Keratinocyte (primary cell): Measurements from ENCODE around the gene THTPA. TPM values are rescaled to one million over a fixed set of nuclear protein-coding genes. Genes with fewer than 3 reads are reported as not detected.

Experiments used
- DNase-seq: peaks from one replicate; pipeline ENCODE4 v3.0.0-alpha.2; 2011; ENCODE audit warnings: low read depth, missing footprints, low spot score
- FAIRE-seq: peaks from 2 replicates; lab custom pipeline; 2011; peaks lifted over from hg19 to GRCh38; lab: Jason Lieb, UNC
- H2AFZ ChIP-seq: 2 replicates; pipeline ENCODE4 v1.6.0; 2012; ENCODE audit warnings: low read length, control low read depth, inconsistent platforms; ENCODE audit not compliant: control insufficient read depth
- H3K27ac ChIP-seq: 2 replicates; pipeline ENCODE4 v1.5.1; 2011; ENCODE audit warnings: low read length; ENCODE audit not compliant: control insufficient read depth, insufficient read depth
- H3K27me3 ChIP-seq: 3 replicates; pipeline ENCODE4 v1.6.0; 2011; ENCODE audit warnings: low read length; ENCODE audit not compliant: control insufficient read depth, insufficient read depth; ENCODE audit errors: extremely low read depth
- H3K36me3 ChIP-seq, 2 experiments: 2 replicates in 1 of 2; 3 replicates in 1 of 2; pipeline ENCODE4 v1.5.1; 2011; ENCODE audit warnings: low read length in 2 of 2, mild to moderate bottlenecking in 1 of 2; ENCODE audit not compliant: control insufficient read depth in 2 of 2, insufficient read depth in 2 of 2; ENCODE audit errors: extremely low read depth in 1 of 2
- H3K4me1 ChIP-seq: 3 replicates; pipeline ENCODE4 v1.5.1; 2011; ENCODE audit warnings: low read length; ENCODE audit not compliant: control insufficient read depth, insufficient read depth; ENCODE audit errors: extremely low read depth
- H3K4me2 ChIP-seq: 3 replicates; pipeline ENCODE4 v1.6.0; 2011; ENCODE audit warnings: low read depth, low read length; ENCODE audit not compliant: control insufficient read depth, insufficient read depth; ENCODE audit errors: extremely low read depth
- H3K4me3 ChIP-seq, 3 experiments: fragments of 200-600 bp in 1 of 3; sonication (generic) in 1 of 3; 2 replicates in 2 of 3; 3 replicates in 1 of 3; pipeline ENCODE4 v1.5.1; 2011 to 2016; ENCODE audit warnings: low read length in 3 of 3, mild to moderate bottlenecking in 3 of 3, control low read depth in 2 of 3, inconsistent platforms in 1 of 3, low read depth in 1 of 3, mixed read lengths in 1 of 3, mixed run types in 1 of 3, moderate library complexity in 1 of 3; ENCODE audit not compliant: control insufficient read depth in 2 of 3, insufficient read depth in 2 of 3; ENCODE audit errors: extremely low read depth in 1 of 3
- H3K79me2 ChIP-seq: 2 replicates; pipeline ENCODE4 v1.6.0; 2012; ENCODE audit warnings: low read length; ENCODE audit not compliant: control insufficient read depth, insufficient read depth
- H3K9ac ChIP-seq: 3 replicates; pipeline ENCODE4 v1.6.0; 2011; ENCODE audit warnings: low read length; ENCODE audit not compliant: control insufficient read depth, insufficient read depth; ENCODE audit errors: extremely low read depth
- H3K9me1 ChIP-seq: 3 replicates; pipeline ENCODE4 v1.6.0; 2011; ENCODE audit warnings: low read length; ENCODE audit not compliant: control insufficient read depth, insufficient read depth; ENCODE audit errors: extremely low read depth
- H3K9me3 ChIP-seq: 2 replicates; pipeline ENCODE4 v1.5.1; 2012; ENCODE audit warnings: low read depth, low read length; ENCODE audit not compliant: control insufficient read depth
- H4K20me1 ChIP-seq: 3 replicates; pipeline ENCODE4 v1.6.0; 2011; ENCODE audit warnings: low read length; ENCODE audit not compliant: control insufficient read depth, insufficient read depth; ENCODE audit errors: extremely low read depth
- CTCF ChIP-seq, 3 experiments: IDR thresholded peaks in 1 of 3; conservative IDR thresholded peaks in 1 of 3; optimal IDR thresholded peaks in 1 of 3; 2 replicates in 2 of 3; 3 replicates in 1 of 3; pipeline versions ENCODE3 to v1.5.1; 2011; ENCODE audit warnings: low read length in 3 of 3, mild to moderate bottlenecking in 3 of 3, moderate library complexity in 2 of 3, control low read depth in 1 of 3, inconsistent platforms in 1 of 3; ENCODE audit not compliant: insufficient read depth in 2 of 3; ENCODE audit errors: extremely low read depth in 1 of 3
- EZH2 ChIP-seq: IDR thresholded peaks from one replicate; pipeline ENCODE4 v1.6.1; 2012; ENCODE audit warnings: inconsistent platforms, mild to moderate bottlenecking, low read length, moderate library complexity
- dilution Hi-C: fragments of 300-500 bp; cut with MboI; formaldehyde crosslinking; loops from one replicate; pipeline ENCODE4 v1.7.0; 2020; ENCODE audit warnings: low sequenced_read_pairs; ENCODE audit not compliant: extremely low pct_ligation_motif_present
- polyA plus RNA-seq, 5 experiments: library from polyadenylated mRNA; depleted of rRNA in 3 of 5; stranded (reverse) in 3 of 5; stranded (forward) in 1 of 5; unstranded in 1 of 5; fragments of >200 nt; gene quantifications; 1 replicate in 1 of 5; 2 replicates in 3 of 5; 3 replicates in 1 of 5; pipeline versions ENCODE4 v1.2.1 to v1.2.3, GENCODE V29; 2011 to 2012; ENCODE audit warnings: missing spikeins in 2 of 5, low read depth in 1 of 5, low replicate concordance in 1 of 5

The THTPA gene
- polyA plus RNA-seq, 1 donor (not counting 4 experiments of a cell fraction or from before 2014, with no cell fraction given), result 3.2 TPM

GRCh38 chr14:23518709-23519108, 37.4 kb upstream of the THTPA start:
- Histone ChIP-seq H3K27me3 (no peaks in the 10 kb centered on the region), H3K4me2 (no peak overlapping the region), H4K20me1 (no peaks in the 10 kb centered on the region), H3K4me1 (no peaks in the 10 kb centered on the region), H3K9ac (no peak overlapping the region), H3K9me1 (no peaks in the 10 kb centered on the region), H3K79me2 (no peaks in the 10 kb centered on the region), H3K9me3 (no peaks in the 10 kb centered on the region), H3K27ac (no peak overlapping the region), H3K4me3 (no peak overlapping the region), H3K36me3 (no peaks in the 10 kb centered on the region), H2AFZ (no peak overlapping the region)
- DNase-seq (no peak), FAIRE-seq (no peak)
- TF ChIP-seq EZH2 (no peak), CTCF (optimal IDR thresholded peaks at IDR 0.05 in 1 of 3, IDR thresholded peaks at IDR 0.05 in 1 of 3, conservative IDR thresholded peaks at IDR 0.05 in 1 of 3; ENCODE audit: extremely low read depth in 1 of 3, insufficient read depth in 2 of 3, low read length in 3 of 3) (no peak)
- dilution Hi-C loops, result no loop called here

GRCh38 chr14:23520899-23521533, 35.1 kb upstream of the THTPA start:
- no peaks in the 10 kb centered on the region for H3K79me2 ChIP-seq
- TF ChIP-seq CTCF (optimal IDR thresholded peaks at IDR 0.05 in 1 of 3, IDR thresholded peaks at IDR 0.05 in 1 of 3, conservative IDR thresholded peaks at IDR 0.05 in 1 of 3; ENCODE audit: extremely low read depth in 1 of 3, insufficient read depth in 2 of 3, low read length in 3 of 3) (no peak), EZH2 (no peak)
- H2AFZ ChIP-seq, result no peak overlapping the region
- dilution Hi-C loops, result no loop called here
- peaks cover 0 to 2% of the 10 kb centered on the region in 2 experiments for H3K36me3 ChIP-seq
- no peaks in the 10 kb centered on the region for H4K20me1 ChIP-seq
- H3K4me3 ChIP-seq, result no peak overlapping the region
- no peak overlapping the region for H3K9ac ChIP-seq
- H3K27me3 ChIP-seq, result no peaks in the 10 kb centered on the region
- no peak overlapping the region for H3K27ac ChIP-seq
- no peak for DNase-seq
- no peaks in the 10 kb centered on the region for H3K4me1 ChIP-seq
- FAIRE-seq, result no peak
- H3K9me1 ChIP-seq, result no peaks in the 10 kb centered on the region
- no peak overlapping the region for H3K4me2 ChIP-seq
- no peaks in the 10 kb centered on the region for H3K9me3 ChIP-seq
